CD14-positive monocyte (primary cell): ENCODE measurements around the gene PQBP1. TPM values are rescaled to one million over a fixed set of nuclear protein-coding genes. Genes with fewer than 3 reads are reported as not detected.
A peak's percentile ranks its signal among the peaks of the same experiment; 100 is the strongest.
"Not testable (repeated sequence)": the region's sequence is repeated elsewhere in the genome, so short reads cannot be mapped to it uniquely, and the experiment has no call there.

Experiments
- DNase-seq, 3 donors: peaks; one replicate each; pipeline ENCODE4 v3.0.0-alpha.2; 2011 to 2022
- H2AFZ ChIP-seq: 2 replicates; pipeline ENCODE4 v1.6.0; 2012; ENCODE audit warnings: mild to moderate bottlenecking, low read depth, low read length, inconsistent platforms; ENCODE audit not compliant: insufficient read depth, poor library complexity, severe bottlenecking
- H3K27ac ChIP-seq, 2 donors: 1 replicate in 1 of 2; 2 replicates in 1 of 2; pipeline ENCODE4 v1.5.1; 2012 to 2013; ENCODE audit warnings: low read length in 2 of 2, control low read depth in 1 of 2, inconsistent platforms in 1 of 2, low read depth in 1 of 2, mild to moderate bottlenecking in 1 of 2
- H3K27me3 ChIP-seq, 2 donors: one replicate each; pipeline versions ENCODE4 v1.6.0 to v1.6.1; 2011 to 2013; ENCODE audit warnings: low read length in 2 of 2; ENCODE audit not compliant: control insufficient read depth in 2 of 2, insufficient read depth in 2 of 2
- H3K36me3 ChIP-seq, 2 donors: replicated peaks in 1 of 2; 1 replicate in 1 of 2; 2 replicates in 1 of 2; pipeline versions ENCODE4 v1.5.1 to v1.6.1; 2012 to 2013; ENCODE audit warnings: low read length in 2 of 2, control low read depth in 1 of 2, inconsistent platforms in 1 of 2, mild to moderate bottlenecking in 1 of 2; ENCODE audit not compliant: insufficient read depth in 2 of 2, control insufficient read depth in 1 of 2
- H3K4me1 ChIP-seq, 2 donors: 1 replicate in 1 of 2; 2 replicates in 1 of 2; pipeline versions ENCODE4 v1.5.1 to v1.6.1; 2012 to 2013; ENCODE audit warnings: low read length in 2 of 2, control low read depth in 1 of 2, inconsistent platforms in 1 of 2, mild to moderate bottlenecking in 1 of 2, moderate library complexity in 1 of 2; ENCODE audit not compliant: insufficient read depth in 2 of 2, control insufficient read depth in 1 of 2
- H3K4me2 ChIP-seq: replicated peaks from 2 replicates; pipeline ENCODE3; 2012; ENCODE audit warnings: low read length, moderate library complexity, mild to moderate bottlenecking; ENCODE audit not compliant: poor library complexity, severe bottlenecking; ENCODE audit errors: extremely low read depth
- H3K4me3 ChIP-seq, 3 experiments: fragments of 200-600 bp in 1 of 3; sonication (generic) in 1 of 3; replicated peaks in 1 of 3; 1 replicate in 2 of 3; 2 replicates in 1 of 3; pipeline ENCODE4 v1.5.1; 2011 to 2013; ENCODE audit warnings: low read length in 3 of 3, mild to moderate bottlenecking in 3 of 3, control low read depth in 2 of 3, low read depth in 2 of 3, inconsistent platforms in 1 of 3, moderate library complexity in 1 of 3
- H3K79me2 ChIP-seq: 2 replicates; pipeline ENCODE4 v1.6.0; 2012; ENCODE audit warnings: mild to moderate bottlenecking, control low read depth, inconsistent platforms, low read length, moderate library complexity; ENCODE audit not compliant: insufficient read depth
- H3K9ac ChIP-seq: 2 replicates; pipeline ENCODE4 v1.6.0; 2017; ENCODE audit warnings: low read length, mild to moderate bottlenecking; ENCODE audit not compliant: insufficient read depth, poor library complexity, severe bottlenecking
- H3K9me3 ChIP-seq, 2 donors: replicated peaks in 1 of 2; 1 replicate in 1 of 2; 2 replicates in 1 of 2; pipeline versions ENCODE4 v1.5.1 to v1.6.1; 2012 to 2013; ENCODE audit warnings: low read length in 2 of 2, control low read depth in 1 of 2; ENCODE audit not compliant: control insufficient read depth in 1 of 2, insufficient read depth in 1 of 2
- H4K20me1 ChIP-seq: 2 replicates; pipeline ENCODE4 v1.6.0; 2012; ENCODE audit warnings: mild to moderate bottlenecking, low read length, control low read depth, moderate library complexity; ENCODE audit not compliant: insufficient read depth
- H3K27ac Mint-ChIP-seq, 7 donors: one replicate each; pipeline ENCODE4 v1.8.0; 2020; ENCODE audit warnings: mild to moderate bottlenecking in 7 of 7, mixed read lengths in 7 of 7, moderate library complexity in 6 of 7, inconsistent platforms in 2 of 7
- H3K27me3 Mint-ChIP-seq, 3 donors: one replicate each; pipeline ENCODE4 v1.8.0; 2021 to 2022; ENCODE audit warnings: low read depth in 3 of 3, mild to moderate bottlenecking in 3 of 3, mixed read lengths in 3 of 3, moderate library complexity in 3 of 3, inconsistent platforms in 1 of 3
- H3K36me3 Mint-ChIP-seq, 2 donors: one replicate each; pipeline ENCODE4 v1.8.0; 2020; ENCODE audit warnings: mixed read lengths in 2 of 2, inconsistent platforms in 1 of 2, mild to moderate bottlenecking in 1 of 2
- H3K4me1 Mint-ChIP-seq: one replicate; pipeline ENCODE4 v1.8.0; 2020; ENCODE audit warnings: mild to moderate bottlenecking, mixed read lengths
- H3K4me3 Mint-ChIP-seq, 2 donors: one replicate each; pipeline ENCODE4 v1.8.0; 2020; ENCODE audit warnings: mild to moderate bottlenecking in 2 of 2, mixed read lengths in 2 of 2, moderate library complexity in 1 of 2
- H3K9me3 Mint-ChIP-seq, 7 donors: one replicate each; pipeline ENCODE4 v1.8.0; 2020 to 2022; ENCODE audit warnings: mixed read lengths in 7 of 7, mild to moderate bottlenecking in 6 of 7, moderate library complexity in 6 of 7, inconsistent platforms in 2 of 7
- CTCF ChIP-seq: fragments of 200-600 bp; IDR thresholded peaks from one replicate; pipeline ENCODE4 v1.8.0; 2022; ENCODE audit warnings: antibody characterized with exemption, mild to moderate bottlenecking
- WGBS: methylation state at CpG from one replicate; pipeline ENCODE4 v1.1.5; 2013; ENCODE audit warnings: missing lambda C conversion rate; ENCODE audit not compliant: insufficient coverage; 5-methylcytosine and 5-hydroxymethylcytosine counted together
- intact Hi-C, 2 donors: fragments of 100-400 bp; cut with micrococcal nuclease; formaldehyde crosslinking; loops; one replicate each; pipeline versions ENCODE4 v1.15.0 to v1.15.1; 2023
- polyA plus RNA-seq, 3 donors: library from polyadenylated mRNA; depleted of rRNA in 1 of 3; unstranded in 2 of 3; stranded (reverse) in 1 of 3; fragments of 300-500 nt in 2 of 3; fragments of >200 nt in 1 of 3; fragmentation: Illumina TruSeq in 2 of 3; gene quantifications; 1 replicate in 2 of 3; 2 replicates in 1 of 3; pipeline ENCODE4 v1.2.3, GENCODE V29; 2012 to 2021

The PQBP1 gene
- polyA plus RNA-seq, 3 donors, result 71.7 to 129 (median 78.3) TPM

- Histone ChIP-seq H3K27ac (no peak overlapping the region), H3K79me2 (no peaks in the 10 kb centered on the region), H2AFZ (no peak overlapping the region), H3K4me1 (peaks cover 0 to 2% of the 10 kb centered on the region in 2 donors), H3K9me3 (no peaks in the 10 kb centered on the region), H3K4me3 (no peak overlapping the region), H4K20me1 (no peaks in the 10 kb centered on the region), H3K36me3 (no peaks in the 10 kb centered on the region), H3K9ac (no peak overlapping the region), H3K4me2 (no peak overlapping the region), H3K27me3 (no peaks in the 10 kb centered on the region)
- no peak for DNase-seq
- H3K27ac Mint-ChIP-seq, result no peak overlapping the region
- no peak for TF ChIP-seq CTCF
- intact Hi-C loops, result no loop called here
- H3K27me3 Mint-ChIP-seq, result peaks cover 0 to 7% (median 3%) of the 10 kb centered on the region in 3 donors
- no CpG with 5 or more reads among the region's 5 CpGs for WGBS
- H3K36me3 Mint-ChIP-seq, result no peaks in the 10 kb centered on the region
- H3K4me3 Mint-ChIP-seq, result no peak overlapping the region
- H3K4me1 Mint-ChIP-seq, result peaks cover 9% of the 10 kb centered on the region
- H3K9me3 Mint-ChIP-seq, result peaks cover 0 to 16% (median 6%) of the 10 kb centered on the region in 7 donors
Measured at GRCh38 chrX:48854898-48855297, 42.8 kb upstream of the PQBP1 start.

- Mint-ChIP-seq H3K36me3 (no peaks in the 10 kb centered on the region), H3K4me1 (peaks cover 14% of the 10 kb centered on the region), H3K4me3 (no peak overlapping the region), H3K27me3 (peaks cover 4 to 8% (median 5%) of the 10 kb centered on the region in 3 donors), H3K9me3 (peaks cover 0 to 20% (median 0%) of the 10 kb centered on the region in 7 donors), H3K27ac (peak overlapping the region in 1 of 7 donors; percentile 26)
- no peak overlapping the region for H3K4me2 ChIP-seq
- WGBS, result no CpG with 5 or more reads among the region's 4 CpGs
- H3K36me3 ChIP-seq, result no peaks in the 10 kb centered on the region
- no peaks in the 10 kb centered on the region for H3K9me3 ChIP-seq
- no peaks in the 10 kb centered on the region for H3K79me2 ChIP-seq
- H3K4me3 ChIP-seq, result no peak overlapping the region
- intact Hi-C loops, result no loop called here
- TF ChIP-seq CTCF, result no peak
- H3K9ac ChIP-seq, result no peak overlapping the region
- H3K27me3 ChIP-seq, result no peaks in the 10 kb centered on the region
- no peak for DNase-seq
- H2AFZ ChIP-seq, result no peak overlapping the region
- peaks cover 0 to 2% of the 10 kb centered on the region in 2 donors for H3K4me1 ChIP-seq
- H3K27ac ChIP-seq, result no peak overlapping the region
- no peaks in the 10 kb centered on the region for H4K20me1 ChIP-seq
Measured at GRCh38 chrX:48864210-48864609, 33.5 kb upstream of the PQBP1 start.

- intact Hi-C loops, result not testable (repeated sequence)
Measured at GRCh38 chrX:48872017-48872416, 25.7 kb upstream of the PQBP1 start.

More at GRCh38 chrX:48872017-48872416, 25.7 kb upstream of the PQBP1 start:
- not testable (repeated sequence) for H3K4me1 ChIP-seq, H3K27me3 Mint-ChIP-seq, H4K20me1 ChIP-seq, H3K79me2 ChIP-seq, H3K9ac ChIP-seq, H3K27ac ChIP-seq, H3K9me3 Mint-ChIP-seq, H3K4me2 ChIP-seq, H2AFZ ChIP-seq, H3K27ac Mint-ChIP-seq, H3K36me3 Mint-ChIP-seq, H3K36me3 ChIP-seq, H3K4me3 Mint-ChIP-seq, DNase-seq, H3K9me3 ChIP-seq, H3K4me3 ChIP-seq, H3K4me1 Mint-ChIP-seq, H3K27me3 ChIP-seq
- WGBS, result no CpG with 5 or more reads among the region's 2 CpGs
